Medulla oblongata (tissue), 1 donor: ENCODE results near the gene OSTF1.

Experiments
- DNase-seq: peaks from one replicate; pipeline ENCODE4 v3.0.0-alpha.2; 2015; ENCODE audit errors: extremely low spot score

The OSTF1 gene

GRCh38 chr9:75121914-75122558 lies 33.7 kb downstream of the OSTF1 start:
- no peak for DNase-seq

DNA sequence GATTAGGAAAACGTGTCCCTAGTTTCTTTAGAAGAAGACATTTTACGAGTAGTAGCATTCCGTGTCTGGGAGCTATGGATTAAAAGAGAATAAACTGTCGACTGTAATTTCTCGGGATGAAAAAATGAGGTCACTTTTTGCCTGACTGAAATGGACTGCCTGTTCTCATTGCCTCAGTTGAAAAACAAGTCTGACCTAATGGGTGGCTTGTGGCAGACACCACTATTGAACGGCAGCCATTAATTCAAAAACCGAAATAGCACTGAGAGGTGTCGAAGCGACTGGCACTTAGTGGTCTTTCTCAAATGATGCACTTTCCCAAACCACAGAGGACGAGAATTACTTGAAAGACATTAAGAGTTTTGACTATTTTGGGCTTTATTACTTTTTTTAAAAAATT lies 35.4 kb downstream of the OSTF1 start:
- DNase-seq, result no peak

DNA sequence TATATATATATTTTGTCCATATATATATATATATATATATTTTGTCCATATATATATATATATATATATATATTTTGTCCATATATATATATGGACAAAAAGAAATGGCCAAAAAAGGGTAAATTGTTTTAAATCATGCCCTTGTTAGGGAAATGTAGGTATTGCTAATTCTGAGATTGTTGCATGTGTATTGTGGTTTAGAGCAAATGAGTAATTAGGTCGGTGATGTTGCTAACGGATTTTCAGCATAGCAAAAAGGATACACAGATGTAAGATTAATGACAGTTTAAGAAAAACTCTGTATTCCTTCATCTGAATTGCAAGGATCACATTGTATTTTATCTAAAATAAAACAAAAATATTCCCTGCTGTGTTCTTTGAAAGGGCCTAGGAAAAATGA lies 40.2 kb downstream of the OSTF1 start:
- DNase-seq, result no peak

DNA sequence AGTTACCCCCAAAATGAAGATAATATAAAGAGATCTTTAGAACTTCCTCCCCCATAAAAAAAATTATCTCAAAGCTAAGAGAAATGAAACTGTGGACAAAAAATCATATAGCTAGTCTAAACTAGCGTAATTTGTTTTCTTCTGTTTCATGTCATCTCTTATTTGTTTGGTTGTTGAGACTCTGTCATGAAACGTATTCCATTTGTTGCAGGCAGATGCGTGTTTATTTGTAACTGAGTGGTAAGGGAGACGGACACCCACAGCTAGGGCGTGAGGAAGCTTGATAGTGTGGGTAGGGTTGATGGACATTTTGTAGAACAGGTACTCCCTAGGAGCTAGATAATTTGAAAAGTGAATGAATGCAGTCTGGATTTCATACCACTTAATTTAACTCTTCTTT lies 41.9 kb downstream of the OSTF1 start:
- DNase-seq, result no peak

DNA sequence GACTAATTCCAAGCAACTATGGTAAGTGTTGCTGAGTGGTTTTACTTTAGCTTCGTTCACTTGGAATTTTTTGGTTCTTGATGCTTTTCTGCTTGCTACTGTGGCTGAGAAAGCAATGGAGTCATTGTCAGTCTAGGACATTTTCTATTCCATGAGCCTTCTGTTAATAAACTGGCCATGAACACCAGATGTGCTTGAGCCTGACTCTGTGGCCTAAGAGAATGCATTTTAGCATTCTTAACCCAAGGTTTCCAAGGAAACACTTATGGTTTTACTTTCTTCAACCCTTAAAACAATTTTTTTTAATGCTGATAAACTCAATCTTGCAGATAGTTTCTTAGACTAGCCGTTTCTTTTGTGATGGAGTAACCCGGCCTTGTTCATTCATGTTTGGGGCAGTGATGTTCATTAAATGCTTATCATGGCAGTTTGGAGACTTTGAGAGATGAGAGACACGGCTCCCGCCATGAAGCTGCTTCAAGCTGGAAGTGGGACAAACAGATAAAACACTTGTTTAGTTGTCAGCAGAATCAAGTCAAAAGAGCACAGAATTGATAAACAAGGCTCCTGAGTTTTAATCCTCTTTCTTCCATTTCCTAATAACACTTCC lies 42.4 kb downstream of the OSTF1 start:
- DNase-seq, result peak; percentile 33

GRCh38 chr9:75131700-75132099 lies 43.4 kb downstream of the OSTF1 start:
- no peak for DNase-seq

DNA sequence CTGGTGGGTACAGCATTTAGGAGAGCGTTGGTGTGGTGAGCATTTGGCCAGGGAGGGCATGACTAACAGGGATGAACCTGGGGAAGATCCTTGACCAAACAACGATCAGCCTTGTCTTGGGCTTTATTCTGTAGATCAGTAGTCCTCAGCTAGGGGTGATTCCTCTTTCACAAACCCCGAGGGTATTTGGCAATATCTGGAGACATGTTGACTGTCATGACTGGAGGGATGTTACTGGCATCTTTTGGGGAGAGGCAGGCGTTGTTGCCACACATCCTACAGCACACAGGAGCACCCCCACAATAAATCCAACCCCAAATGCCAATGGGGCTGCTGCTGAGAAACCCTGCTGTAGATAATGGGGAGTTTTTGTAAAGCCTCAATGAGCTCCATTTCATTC lies 43.9 kb downstream of the OSTF1 start:
- DNase-seq, result no peak

DNA sequence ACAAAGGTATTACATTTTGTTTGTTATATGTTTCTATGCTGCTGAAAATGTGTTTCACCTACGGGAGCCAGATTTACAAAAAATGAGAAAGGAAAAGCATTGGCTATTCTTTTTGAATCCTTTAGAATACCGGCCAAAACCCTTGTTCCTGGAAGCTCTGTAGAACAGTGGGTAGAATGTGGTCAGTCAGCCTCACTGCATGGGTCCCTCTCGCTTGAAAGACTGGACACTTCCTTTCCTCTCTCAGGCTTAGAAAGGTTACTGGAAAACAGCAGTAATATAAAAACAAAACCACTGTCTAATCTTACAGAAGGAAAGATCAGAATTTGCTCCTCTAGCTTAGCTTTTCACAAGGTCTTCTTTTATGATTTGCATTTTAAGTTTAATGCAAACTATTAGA lies 45.1 kb downstream of the OSTF1 start:
- DNase-seq, result no peak

GRCh38 chr9:75134495-75134894 lies 46.2 kb downstream of the OSTF1 start:
- DNase-seq, result no peak

- DNase-seq, result no peak
Measured at GRCh38 chr9:75138260-75139040, 50.1 kb downstream of the OSTF1 start.

GRCh38 chr9:75139201-75139600 lies 50.9 kb downstream of the OSTF1 start:
- no peak for DNase-seq

- no peak for DNase-seq
Measured at GRCh38 chr9:75140261-75140660, 51.9 kb downstream of the OSTF1 start.

- DNase-seq, result no peak
Measured at GRCh38 chr9:75142202-75142601, 53.9 kb downstream of the OSTF1 start.

DNA sequence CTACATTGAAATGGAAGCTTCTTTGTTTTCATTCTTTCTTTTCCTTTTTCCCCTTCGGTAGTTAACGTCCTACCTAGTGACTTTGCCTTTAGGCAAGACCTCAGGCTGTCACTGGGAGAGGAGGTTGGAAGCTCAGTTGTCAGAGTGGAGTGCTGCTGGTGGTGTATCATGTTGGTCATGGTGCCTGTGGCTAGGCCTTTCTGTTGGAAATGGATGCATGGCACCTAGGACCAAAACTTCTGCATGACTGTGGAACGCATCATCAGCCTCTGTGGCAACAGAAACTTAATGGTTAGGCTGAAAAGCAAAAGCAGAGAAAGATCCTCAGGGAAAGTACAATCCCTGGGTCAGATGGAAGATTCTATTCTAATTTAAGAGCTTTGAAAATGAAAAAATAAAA lies 57.9 kb downstream of the OSTF1 start:
- no peak for DNase-seq

- no peak for DNase-seq
Measured at GRCh38 chr9:75147638-75148037, 59.3 kb downstream of the OSTF1 start.

- no peak for DNase-seq
Measured at GRCh38 chr9:75148561-75148960, 60.2 kb downstream of the OSTF1 start.

GRCh38 chr9:75149841-75150241 lies 61.5 kb downstream of the OSTF1 start:
- DNase-seq, result no peak

DNA sequence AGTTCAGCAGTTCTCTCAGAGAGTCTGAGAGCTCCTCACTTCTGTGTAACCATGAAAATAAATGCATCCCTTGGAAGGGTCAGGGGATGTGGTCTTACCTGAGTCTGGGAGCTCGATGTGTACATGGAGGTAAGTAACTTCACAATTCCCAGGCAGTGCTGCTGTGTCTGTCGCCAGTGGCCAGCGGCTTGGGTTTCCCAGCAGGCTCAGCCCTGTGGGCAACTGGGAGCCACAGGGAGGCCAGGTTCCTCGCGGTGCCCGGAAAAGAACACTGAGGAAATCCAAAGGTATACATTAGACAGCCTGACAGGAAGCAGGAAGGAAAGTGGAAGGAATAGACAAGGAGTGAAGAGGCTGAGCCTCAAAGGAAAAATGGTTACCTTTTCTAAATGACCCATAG lies 62.2 kb downstream of the OSTF1 start:
- DNase-seq, result no peak

DNA sequence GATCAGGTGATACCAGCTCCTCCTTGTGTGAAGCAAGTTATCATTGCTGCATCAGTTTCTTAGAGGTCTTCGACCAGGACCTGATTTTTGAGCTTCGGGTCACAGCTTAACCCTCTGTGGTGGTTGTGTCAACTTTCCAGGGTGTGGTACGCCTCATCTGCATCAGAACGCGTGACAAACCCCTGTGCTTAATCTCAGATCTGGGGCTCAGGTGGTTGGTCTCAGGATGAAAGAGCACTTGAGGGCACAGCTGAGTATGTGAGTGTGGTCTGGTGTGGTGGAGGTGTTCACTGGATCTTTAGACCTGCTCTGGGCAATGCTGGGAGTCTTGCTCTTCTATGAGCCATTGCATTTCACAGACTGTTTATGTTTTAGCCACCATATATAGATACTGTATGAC lies 64.1 kb downstream of the OSTF1 start:
- no peak for DNase-seq

DNA sequence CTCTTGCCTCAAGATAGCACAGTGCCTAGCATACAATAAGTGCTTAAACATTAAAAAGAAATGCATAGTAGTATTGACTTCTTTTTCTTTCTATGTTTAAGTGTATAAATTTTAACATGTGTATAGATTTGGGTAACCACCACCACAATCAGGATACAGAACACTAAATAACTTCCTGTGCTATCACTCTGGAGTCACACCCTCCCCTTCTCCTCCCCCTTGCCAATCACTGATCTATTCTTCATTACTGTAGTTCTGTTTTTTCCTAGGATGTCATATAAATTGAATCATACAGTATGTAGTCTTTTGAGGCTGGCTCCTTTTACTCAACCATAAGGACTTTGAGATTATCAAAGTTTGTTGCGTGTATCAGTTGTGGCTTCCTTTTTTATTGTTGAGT lies 68.5 kb downstream of the OSTF1 start:
- DNase-seq, result no peak

- no peak for DNase-seq
Measured at GRCh38 chr9:75161116-75161857, 73.0 kb downstream of the OSTF1 start.

DNA sequence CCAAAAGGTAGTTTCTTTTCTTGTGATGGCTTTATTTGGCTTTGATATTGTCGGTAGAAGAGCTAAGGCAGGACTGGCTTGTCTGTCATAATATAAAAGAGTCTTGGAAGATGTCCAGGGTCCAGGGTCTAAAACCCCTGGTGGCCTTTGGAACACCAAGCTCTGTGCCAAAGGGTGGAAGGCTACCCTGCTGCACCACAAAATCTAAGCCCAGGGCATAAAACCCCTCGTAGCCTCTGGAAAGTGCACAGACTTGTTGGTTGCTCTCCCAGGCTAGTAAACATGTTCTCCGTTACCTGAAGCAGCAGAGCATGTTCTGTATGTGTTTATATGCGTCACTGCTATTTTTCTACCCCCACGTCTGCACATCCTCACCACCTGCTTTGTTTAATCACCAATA lies 75.5 kb downstream of the OSTF1 start:
- DNase-seq, result no peak

GRCh38 chr9:75164573-75164972 lies 76.3 kb downstream of the OSTF1 start:
- DNase-seq, result no peak
